B cell (primary cell): ENCODE measurements around the gene EIPR1.

Experiments used
- EZH2 ChIP-seq: IDR thresholded peaks from 2 replicates; pipeline ENCODE4 v1.6.1; 2012; ENCODE audit warnings: borderline replicate concordance, low read depth, mild to moderate bottlenecking, moderate library complexity, low read length; ENCODE audit not compliant: insufficient read depth, poor library complexity, severe bottlenecking
- TF ChIP-seq, protein P1 (sequence below): fragments of 200-600 bp; IDR thresholded peaks from one replicate; pipeline ENCODE4 v1.8.0; 2022; ENCODE audit warnings: antibody characterized with exemption, mild to moderate bottlenecking

DNA sequence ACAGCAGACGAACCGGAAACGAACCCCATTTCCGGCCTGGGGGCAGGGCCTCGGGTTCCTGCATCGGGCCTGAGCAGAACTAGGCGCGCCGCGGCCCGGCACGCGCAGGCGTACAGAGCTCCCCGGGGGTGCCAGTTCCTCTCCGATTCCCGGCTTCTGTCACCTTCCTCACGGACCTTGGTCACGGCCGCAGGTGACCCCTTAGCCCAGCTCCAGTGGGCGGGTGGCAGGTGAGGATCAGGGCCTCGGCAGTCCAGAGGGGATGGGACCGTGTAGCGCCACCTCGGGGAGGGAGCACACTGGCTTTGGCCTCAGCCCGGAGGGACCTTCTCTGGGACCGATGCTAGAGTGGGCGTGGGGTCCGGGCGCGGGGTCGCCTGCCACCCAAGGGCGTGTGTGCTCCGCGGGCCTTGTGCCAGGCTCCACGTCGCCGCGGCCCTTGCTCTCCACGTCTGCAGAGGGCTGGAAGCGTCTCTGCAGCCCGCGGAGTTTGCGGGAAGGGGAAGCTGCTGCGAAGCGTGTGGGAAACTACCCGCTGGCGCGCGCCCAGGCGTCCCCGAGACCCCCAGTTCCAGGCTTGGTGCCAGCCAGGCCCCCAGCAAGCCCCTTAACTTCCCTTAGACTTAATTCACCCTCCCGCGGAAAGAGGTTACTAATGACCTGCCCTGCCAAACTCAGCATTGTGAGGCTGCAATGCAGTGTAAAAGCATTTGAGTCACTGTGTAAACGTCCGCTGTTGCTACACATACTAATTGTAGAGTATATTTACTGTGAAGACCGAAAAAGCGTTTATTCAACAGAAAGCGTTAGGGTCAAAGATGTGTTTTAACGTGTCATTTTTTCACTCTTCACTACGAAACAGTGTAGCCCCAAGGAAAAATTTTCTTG lies 2.3 kb upstream of the EIPR1 start, which contains the start of gene TRAPPC12:
- TF ChIP-seq, protein P1, sequence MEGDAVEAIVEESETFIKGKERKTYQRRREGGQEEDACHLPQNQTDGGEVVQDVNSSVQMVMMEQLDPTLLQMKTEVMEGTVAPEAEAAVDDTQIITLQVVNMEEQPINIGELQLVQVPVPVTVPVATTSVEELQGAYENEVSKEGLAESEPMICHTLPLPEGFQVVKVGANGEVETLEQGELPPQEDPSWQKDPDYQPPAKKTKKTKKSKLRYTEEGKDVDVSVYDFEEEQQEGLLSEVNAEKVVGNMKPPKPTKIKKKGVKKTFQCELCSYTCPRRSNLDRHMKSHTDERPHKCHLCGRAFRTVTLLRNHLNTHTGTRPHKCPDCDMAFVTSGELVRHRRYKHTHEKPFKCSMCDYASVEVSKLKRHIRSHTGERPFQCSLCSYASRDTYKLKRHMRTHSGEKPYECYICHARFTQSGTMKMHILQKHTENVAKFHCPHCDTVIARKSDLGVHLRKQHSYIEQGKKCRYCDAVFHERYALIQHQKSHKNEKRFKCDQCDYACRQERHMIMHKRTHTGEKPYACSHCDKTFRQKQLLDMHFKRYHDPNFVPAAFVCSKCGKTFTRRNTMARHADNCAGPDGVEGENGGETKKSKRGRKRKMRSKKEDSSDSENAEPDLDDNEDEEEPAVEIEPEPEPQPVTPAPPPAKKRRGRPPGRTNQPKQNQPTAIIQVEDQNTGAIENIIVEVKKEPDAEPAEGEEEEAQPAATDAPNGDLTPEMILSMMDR = peak; percentile 60
- no peak for TF ChIP-seq EZH2
